ENCODE measurements around the gene PIF1. TPM values are rescaled to one million over a fixed set of nuclear protein-coding genes. Genes with fewer than 3 reads are reported as not detected.

PIF1 gene
- total and polyA plus RNA-seq, 2 of the 4 experiments (the other 2 are of a cell fraction) = 3.9 to 19.9 TPM

- TF ChIP-seq MAFK (IDR thresholded peaks at IDR 0.05; ENCODE audit: low read depth, low read length) (no peak), MXI1 (IDR thresholded peaks at IDR 0.05; ENCODE audit: borderline replicate concordance, low read depth, low read length) (peak; percentile 87), SMC3 (IDR thresholded peaks at IDR 0.05; ENCODE audit: low read depth, low read length) (no peak), ELK1 (IDR thresholded peaks at IDR 0.05; ENCODE audit: borderline replicate concordance, low read depth, low read length) (no peak), CEBPB (IDR thresholded peaks at IDR 0.05; ENCODE audit: low read depth, low read length) (no peak), RAD21 (IDR thresholded peaks at IDR 0.05; ENCODE audit: low read length) (no peak)
Observed at GRCh38 chr15:64825431-64826294, at the start of gene PIF1 (continued).

Data from IMR-90 (cell line).